Lower leg skin (tissue), 3 donors: ENCODE measurements around the gene CACNG6.

Source experiments
- POLR2A ChIP-seq, 2 donors: fragments of 450-650 bp; IDR thresholded peaks; one replicate each; pipeline ENCODE4 v1.6.1; 2016 to 2017; ENCODE audit warnings: antibody characterized with exemption in 2 of 2, mild to moderate bottlenecking in 1 of 2, moderate library complexity in 1 of 2
- TF ChIP-seq, protein P1 (sequence below), 3 donors: fragments of 450-650 bp; IDR thresholded peaks; one replicate each; pipeline ENCODE4 v1.5.1; 2016; ENCODE audit warnings: antibody characterized with exemption in 3 of 3, mild to moderate bottlenecking in 3 of 3, moderate library complexity in 2 of 3

DNA sequence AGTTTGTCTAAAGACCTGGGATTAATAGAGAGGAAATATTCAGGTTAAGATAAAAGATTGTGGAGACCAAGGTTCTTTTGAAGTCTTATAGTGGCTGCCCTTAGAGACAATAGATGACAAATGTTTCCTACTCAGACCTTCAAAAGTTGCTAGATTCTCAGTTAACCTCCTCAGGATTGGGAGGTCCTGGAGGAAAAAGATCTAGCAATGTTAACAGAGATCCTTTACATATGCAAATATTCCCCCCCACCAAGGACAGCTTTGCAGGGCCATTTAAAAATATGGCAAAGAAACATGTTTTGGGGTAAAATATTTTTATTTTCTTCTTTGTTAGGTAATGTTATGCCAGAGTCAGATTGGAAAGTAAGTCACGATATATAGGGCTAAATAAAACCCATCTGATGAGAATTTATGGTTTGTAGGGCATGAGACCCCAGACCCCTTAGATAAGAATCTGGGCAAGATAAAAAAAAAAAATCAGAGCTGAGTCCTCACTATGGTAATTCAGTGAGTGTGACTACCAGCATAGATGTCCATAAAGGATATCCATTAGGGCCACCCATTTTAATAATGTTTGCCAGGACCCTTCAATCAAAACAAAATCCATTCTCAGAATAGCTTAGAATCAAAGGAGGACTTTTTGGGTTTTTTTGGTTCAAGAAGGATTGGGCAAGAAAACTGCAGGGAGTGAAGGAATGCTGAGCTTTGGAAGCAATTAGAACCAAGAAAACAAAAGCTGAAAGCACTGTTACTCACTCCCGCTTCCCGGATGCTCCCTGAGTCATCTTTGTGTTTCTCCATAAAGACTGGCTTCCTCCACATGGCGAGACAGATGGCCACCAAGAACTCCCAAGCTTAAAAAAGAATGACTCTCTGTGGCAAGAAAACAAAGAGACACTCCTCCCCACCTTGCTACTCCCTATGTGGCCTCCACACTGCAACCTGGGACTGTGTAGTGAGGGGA, 44.1 kb downstream of the CACNG6 start:
- TF ChIP-seq, protein P1, sequence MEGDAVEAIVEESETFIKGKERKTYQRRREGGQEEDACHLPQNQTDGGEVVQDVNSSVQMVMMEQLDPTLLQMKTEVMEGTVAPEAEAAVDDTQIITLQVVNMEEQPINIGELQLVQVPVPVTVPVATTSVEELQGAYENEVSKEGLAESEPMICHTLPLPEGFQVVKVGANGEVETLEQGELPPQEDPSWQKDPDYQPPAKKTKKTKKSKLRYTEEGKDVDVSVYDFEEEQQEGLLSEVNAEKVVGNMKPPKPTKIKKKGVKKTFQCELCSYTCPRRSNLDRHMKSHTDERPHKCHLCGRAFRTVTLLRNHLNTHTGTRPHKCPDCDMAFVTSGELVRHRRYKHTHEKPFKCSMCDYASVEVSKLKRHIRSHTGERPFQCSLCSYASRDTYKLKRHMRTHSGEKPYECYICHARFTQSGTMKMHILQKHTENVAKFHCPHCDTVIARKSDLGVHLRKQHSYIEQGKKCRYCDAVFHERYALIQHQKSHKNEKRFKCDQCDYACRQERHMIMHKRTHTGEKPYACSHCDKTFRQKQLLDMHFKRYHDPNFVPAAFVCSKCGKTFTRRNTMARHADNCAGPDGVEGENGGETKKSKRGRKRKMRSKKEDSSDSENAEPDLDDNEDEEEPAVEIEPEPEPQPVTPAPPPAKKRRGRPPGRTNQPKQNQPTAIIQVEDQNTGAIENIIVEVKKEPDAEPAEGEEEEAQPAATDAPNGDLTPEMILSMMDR (IDR thresholded peaks at IDR 0.05): no peak
- no peak for TF ChIP-seq POLR2A (IDR thresholded peaks at IDR 0.05)
